Trophoblast cell (in vitro differentiated cells and primary cell): ENCODE results near the gene ZFAND3.
A peak's percentile ranks its signal among the peaks of the same experiment; 100 is the strongest.

ENCODE experiments used
- DNase-seq, 2 donors: peaks; one replicate each; pipeline ENCODE4 v3.0.0-alpha.2; 2016
- H2AFZ ChIP-seq: 2 replicates; pipeline ENCODE4 v1.6.1; 2013; ENCODE audit warnings: low read length, moderate library complexity, mild to moderate bottlenecking; ENCODE audit not compliant: insufficient read depth, poor library complexity
- H2AK5ac ChIP-seq: 2 replicates; pipeline ENCODE4 v1.6.1; 2013; ENCODE audit warnings: mild to moderate bottlenecking, low read length
- H2BK120ac ChIP-seq: 2 replicates; pipeline ENCODE4 v1.6.1; 2013; ENCODE audit warnings: low read length, mild to moderate bottlenecking, moderate library complexity; ENCODE audit not compliant: insufficient read depth, poor library complexity
- H2BK12ac ChIP-seq: 2 replicates; pipeline ENCODE4 v1.6.1; 2013; ENCODE audit warnings: mild to moderate bottlenecking, low read length, moderate library complexity
- H2BK5ac ChIP-seq: 2 replicates; pipeline ENCODE4 v1.6.1; 2013; ENCODE audit warnings: low read length, low read depth, moderate library complexity, mild to moderate bottlenecking; ENCODE audit not compliant: poor library complexity
- H3K14ac ChIP-seq: 2 replicates; pipeline ENCODE4 v1.6.1; 2013; ENCODE audit warnings: mild to moderate bottlenecking, low read length
- H3K18ac ChIP-seq: 2 replicates; pipeline ENCODE4 v1.6.1; 2013; ENCODE audit warnings: mild to moderate bottlenecking, low read length
- H3K23ac ChIP-seq: 2 replicates; pipeline ENCODE4 v1.6.1; 2013; ENCODE audit warnings: low read length
- H3K27ac ChIP-seq: 2 replicates; pipeline ENCODE4 v1.5.1; 2013; ENCODE audit warnings: low read depth, mild to moderate bottlenecking, inconsistent platforms, low read length, moderate library complexity
- H3K27me3 ChIP-seq: 2 replicates; pipeline ENCODE4 v1.6.1; 2013; ENCODE audit warnings: inconsistent platforms, mild to moderate bottlenecking, low read length, moderate library complexity; ENCODE audit not compliant: insufficient read depth
- H3K36me3 ChIP-seq, 2 experiments: 1 replicate in 1 of 2; 2 replicates in 1 of 2; pipeline ENCODE4 v1.6.1; 2013; ENCODE audit warnings: low read length in 2 of 2, mild to moderate bottlenecking in 2 of 2, moderate library complexity in 1 of 2; ENCODE audit not compliant: insufficient read depth in 2 of 2, control insufficient read depth in 1 of 2
- H3K4ac ChIP-seq: 2 replicates; pipeline ENCODE4 v1.6.1; 2013; ENCODE audit warnings: low read depth, mild to moderate bottlenecking, low read length, moderate library complexity
- H3K4me1 ChIP-seq, 2 experiments: 1 replicate in 1 of 2; 2 replicates in 1 of 2; pipeline ENCODE4 v1.6.1; 2013; ENCODE audit warnings: low read length in 2 of 2, mild to moderate bottlenecking in 2 of 2, moderate library complexity in 1 of 2; ENCODE audit not compliant: insufficient read depth in 2 of 2, control insufficient read depth in 1 of 2
- H3K4me2 ChIP-seq: 2 replicates; pipeline ENCODE4 v1.6.1; 2013; ENCODE audit warnings: inconsistent platforms, mild to moderate bottlenecking, low read length, moderate library complexity
- H3K4me3 ChIP-seq: 2 replicates; pipeline ENCODE4 v1.5.1; 2013; ENCODE audit warnings: mild to moderate bottlenecking, low read depth, low read length, inconsistent platforms
- H3K79me1 ChIP-seq: one replicate; pipeline ENCODE4 v1.6.1; 2013; ENCODE audit warnings: low read length
- H3K79me2 ChIP-seq: 2 replicates; pipeline ENCODE4 v1.6.1; 2013; ENCODE audit warnings: low read length, mild to moderate bottlenecking; ENCODE audit not compliant: control insufficient read depth, insufficient read depth, poor library complexity
- H3K9ac ChIP-seq: 2 replicates; pipeline ENCODE4 v1.6.1; 2013; ENCODE audit warnings: mild to moderate bottlenecking, low read length
- H3K9me3 ChIP-seq: 2 replicates; pipeline ENCODE4 v1.6.1; 2013; ENCODE audit warnings: low read depth, mild to moderate bottlenecking, control low read depth, inconsistent platforms, low read length; ENCODE audit not compliant: insufficient read depth
- H4K12ac ChIP-seq: 2 replicates; pipeline ENCODE4 v1.6.1; 2013; ENCODE audit warnings: low read depth, mild to moderate bottlenecking, low read length, moderate library complexity
- H4K8ac ChIP-seq: 2 replicates; pipeline ENCODE4 v1.6.1; 2013; ENCODE audit warnings: low read depth, mild to moderate bottlenecking, low read length, moderate library complexity
- H4K91ac ChIP-seq: one replicate; pipeline ENCODE4 v1.6.1; 2013; ENCODE audit warnings: low read depth, mild to moderate bottlenecking, low read length, moderate library complexity
- WGBS: extraction: QIAGEN DNeasy Blood & Tissue Kit; methylation state at CpG from one replicate; pipeline ENCODE4 v1.1.7; 2013; ENCODE audit warnings: missing lambda C conversion rate; ENCODE audit not compliant: insufficient read length, insufficient coverage; ENCODE audit errors: extremely low coverage; 5-methylcytosine and 5-hydroxymethylcytosine counted together

Gene ZFAND3

DNA sequence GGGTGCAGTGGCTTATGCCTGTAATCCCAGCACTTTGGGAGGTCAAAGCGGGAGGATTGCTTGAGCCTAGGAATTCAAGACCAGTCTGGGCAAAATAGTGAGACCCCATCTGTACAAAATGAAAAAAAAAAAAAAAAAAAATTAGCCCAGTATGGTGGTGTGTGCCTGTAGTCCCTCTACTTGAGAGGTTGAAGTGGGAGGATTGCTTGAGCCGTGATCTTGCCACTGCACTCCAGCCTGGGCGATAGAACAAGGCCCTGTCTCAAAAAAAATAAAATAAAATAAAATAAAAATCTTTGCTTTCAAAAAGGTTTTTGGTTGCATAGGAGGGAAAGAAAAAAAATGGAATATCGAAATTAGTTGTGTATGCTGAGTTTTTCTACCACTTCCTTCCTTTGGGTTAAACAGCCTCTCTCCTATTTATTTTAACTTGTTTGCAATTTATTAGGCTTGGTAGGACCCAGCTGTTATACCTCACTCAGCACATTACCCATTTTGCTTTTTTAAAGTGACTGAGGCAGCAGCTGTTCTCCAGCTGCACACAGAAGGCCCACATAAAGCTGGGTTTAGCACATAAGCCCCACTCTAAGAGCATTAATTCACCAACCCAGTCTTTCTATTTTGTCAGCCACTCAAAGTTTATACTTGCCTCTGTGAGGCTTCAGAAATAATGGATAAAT, 152.3 kb downstream of the ZFAND3 start:
- H4K12ac ChIP-seq = no peak overlapping the region
- no peak overlapping the region for H3K4me3 ChIP-seq
- H3K4ac ChIP-seq = no peak overlapping the region
- no peak overlapping the region for H2AK5ac ChIP-seq
- DNase-seq = no peak
- no peak overlapping the region for H4K8ac ChIP-seq
- no CpG with 5 or more reads among the region's 4 CpGs for WGBS
- no peak overlapping the region for H3K18ac ChIP-seq
- no peak overlapping the region for H2BK120ac ChIP-seq
- no peak overlapping the region for H2AFZ ChIP-seq
- no peak overlapping the region for H3K23ac ChIP-seq
- no peak overlapping the region for H3K4me2 ChIP-seq
- no peaks in the 10 kb centered on the region for H3K9me3 ChIP-seq
- no peak overlapping the region for H2BK12ac ChIP-seq
- H3K36me3 ChIP-seq = peaks cover 0 to 5% of the 10 kb centered on the region in 2 experiments
- H3K27me3 ChIP-seq = no peaks in the 10 kb centered on the region
- no peak overlapping the region for H2BK5ac ChIP-seq
- no peak overlapping the region for H3K14ac ChIP-seq
- H3K4me1 ChIP-seq = no peaks in the 10 kb centered on the region
- peaks cover 2% of the 10 kb centered on the region for H3K79me2 ChIP-seq
- no peaks in the 10 kb centered on the region for H3K79me1 ChIP-seq
- H4K91ac ChIP-seq = no peak overlapping the region
- no peak overlapping the region for H3K27ac ChIP-seq
- H3K9ac ChIP-seq = no peak overlapping the region

DNA sequence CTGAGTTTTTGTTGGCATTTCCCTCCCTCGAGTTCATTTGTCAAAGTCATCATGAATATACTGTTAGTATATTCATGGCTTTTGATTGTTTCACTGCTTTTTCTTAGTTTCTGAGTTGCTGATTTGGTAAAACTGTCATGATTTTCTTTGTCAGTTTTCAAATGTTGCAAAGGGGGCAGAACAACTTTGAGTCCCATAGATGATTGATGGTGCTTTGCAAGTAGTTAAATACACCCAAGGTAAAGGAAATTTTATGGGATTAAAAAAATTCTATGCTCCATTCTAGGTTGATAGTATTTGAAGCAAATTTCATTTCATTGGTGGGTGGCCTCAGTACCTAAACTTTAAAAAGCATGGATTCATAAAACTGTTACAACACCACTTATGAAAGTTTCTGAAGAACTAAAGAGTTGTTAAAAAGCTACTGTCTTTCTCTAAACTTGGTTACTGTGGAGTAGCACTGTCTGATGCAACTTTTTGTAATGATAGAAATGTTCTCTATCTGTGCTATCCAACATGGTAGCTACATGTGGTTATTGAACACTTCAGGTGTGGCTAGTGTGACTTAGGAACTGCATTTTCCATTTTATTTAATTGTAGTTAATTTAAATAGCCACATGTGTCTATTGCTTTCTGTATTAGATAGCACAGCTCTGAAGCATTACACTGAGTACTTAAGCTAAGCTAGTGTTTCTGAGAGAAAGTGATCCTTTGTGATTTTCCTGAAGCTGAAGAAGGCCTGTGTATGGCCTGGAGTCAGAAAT, 153.6 kb downstream of the ZFAND3 start:
- WGBS = no CpG with 5 or more reads among the region's 1 CpG
- no peaks in the 10 kb centered on the region for H3K79me1 ChIP-seq
- H2AK5ac ChIP-seq = no peak overlapping the region
- no peak overlapping the region for H3K4me2 ChIP-seq
- H3K36me3 ChIP-seq = peaks cover 0 to 5% of the 10 kb centered on the region in 2 experiments
- no peaks in the 10 kb centered on the region for H3K27me3 ChIP-seq
- no peak overlapping the region for H4K8ac ChIP-seq
- no peak overlapping the region for H2BK5ac ChIP-seq
- no peaks in the 10 kb centered on the region for H3K9me3 ChIP-seq
- H3K18ac ChIP-seq = no peak overlapping the region
- H2AFZ ChIP-seq = no peak overlapping the region
- H3K4ac ChIP-seq = no peak overlapping the region
- no peak overlapping the region for H3K27ac ChIP-seq
- no peak overlapping the region for H3K4me3 ChIP-seq
- no peak overlapping the region for H4K12ac ChIP-seq
- no peak overlapping the region for H3K23ac ChIP-seq
- H2BK120ac ChIP-seq = no peak overlapping the region
- no peak overlapping the region for H2BK12ac ChIP-seq
- peak in 1 of 2 donors; percentile 36 for DNase-seq
- no peak overlapping the region for H3K9ac ChIP-seq
- no peak overlapping the region for H3K14ac ChIP-seq
- no peak overlapping the region for H4K91ac ChIP-seq
- no peaks in the 10 kb centered on the region for H3K4me1 ChIP-seq
- peaks cover 2% of the 10 kb centered on the region for H3K79me2 ChIP-seq

DNA sequence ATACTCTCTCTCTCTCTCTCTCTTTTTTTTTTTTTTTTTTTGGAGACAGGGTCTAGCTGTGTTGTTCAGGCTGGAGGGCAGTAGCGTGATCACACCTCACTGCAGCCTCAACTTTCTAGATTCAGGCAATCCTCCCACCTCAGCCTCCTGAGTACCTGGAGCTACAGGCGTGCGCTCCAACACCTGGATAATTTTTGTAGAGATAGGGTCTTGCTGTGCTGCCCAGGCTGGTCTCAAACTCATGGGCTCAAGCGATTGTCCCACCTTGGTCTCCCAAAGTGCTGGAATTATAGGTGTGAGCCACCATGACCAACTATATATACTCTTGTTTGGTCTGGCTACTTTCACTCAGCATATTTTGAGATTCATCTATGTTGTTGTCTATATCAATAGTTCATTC, 154.9 kb downstream of the ZFAND3 start:
- Histone ChIP-seq H3K27me3 (no peaks in the 10 kb centered on the region), H2BK5ac (no peak overlapping the region), H4K91ac (no peak overlapping the region), H3K36me3 (peaks cover 0 to 5% of the 10 kb centered on the region in 2 experiments), H2BK12ac (no peak overlapping the region), H3K4me1 (no peaks in the 10 kb centered on the region), H3K27ac (no peak overlapping the region), H3K14ac (no peak overlapping the region), H3K9me3 (no peaks in the 10 kb centered on the region), H3K79me1 (no peaks in the 10 kb centered on the region), H2BK120ac (no peak overlapping the region), H2AK5ac (no peak overlapping the region), H3K79me2 (peaks cover 2% of the 10 kb centered on the region), H4K8ac (no peak overlapping the region), H3K4me3 (no peak overlapping the region), H3K23ac (no peak overlapping the region), H3K18ac (no peak overlapping the region), H3K4me2 (no peak overlapping the region), H3K4ac (no peak overlapping the region), H2AFZ (no peak overlapping the region), H3K9ac (no peak overlapping the region), H4K12ac (no peak overlapping the region)
- WGBS = no CpG with 5 or more reads among the region's 4 CpGs
- no peak for DNase-seq

DNA sequence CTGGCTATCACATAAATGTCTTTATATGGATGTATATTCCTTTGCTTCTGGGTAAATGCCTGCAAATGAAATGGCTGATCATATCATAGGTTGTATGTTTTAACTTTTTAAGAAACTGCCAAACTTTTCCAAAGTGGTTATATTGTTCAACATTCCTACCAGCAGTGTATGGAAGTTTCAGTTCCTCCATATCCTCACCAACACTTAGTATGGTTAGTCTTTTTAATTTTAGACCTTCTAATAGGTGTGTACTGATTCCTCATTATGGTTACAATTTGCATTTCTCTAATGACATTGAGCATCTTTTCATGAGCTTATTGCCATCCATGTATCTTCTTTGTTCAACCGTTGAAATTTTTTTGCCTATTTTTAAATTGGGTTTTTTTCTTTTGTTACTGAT, 155.4 kb downstream of the ZFAND3 start:
- H3K4me1 ChIP-seq = no peaks in the 10 kb centered on the region
- no peak overlapping the region for H3K23ac ChIP-seq
- no peak overlapping the region for H3K4me2 ChIP-seq
- H3K4me3 ChIP-seq = no peak overlapping the region
- H3K79me1 ChIP-seq = no peaks in the 10 kb centered on the region
- no peak overlapping the region for H4K12ac ChIP-seq
- H2BK5ac ChIP-seq = no peak overlapping the region
- WGBS = no CpG with 5 or more reads among the region's 1 CpG
- peaks cover 0 to 5% of the 10 kb centered on the region in 2 experiments for H3K36me3 ChIP-seq
- no peak overlapping the region for H4K8ac ChIP-seq
- H2BK12ac ChIP-seq = no peak overlapping the region
- no peak overlapping the region for H3K18ac ChIP-seq
- H2BK120ac ChIP-seq = no peak overlapping the region
- H3K27me3 ChIP-seq = no peaks in the 10 kb centered on the region
- no peak overlapping the region for H3K27ac ChIP-seq
- no peak overlapping the region for H3K9ac ChIP-seq
- H2AFZ ChIP-seq = no peak overlapping the region
- no peak overlapping the region for H3K4ac ChIP-seq
- no peak for DNase-seq
- no peaks in the 10 kb centered on the region for H3K9me3 ChIP-seq
- H4K91ac ChIP-seq = no peak overlapping the region
- H2AK5ac ChIP-seq = no peak overlapping the region
- H3K79me2 ChIP-seq = peaks cover 2% of the 10 kb centered on the region
- H3K14ac ChIP-seq = no peak overlapping the region
